Hepatocyte (in vitro differentiated cells): ENCODE data around the gene DHX8.

Source experiments
- CTCF ChIP-seq: fragments of 200-600 bp; sonication (generic); IDR thresholded peaks from 2 replicates; pipeline ENCODE4 v1.5.1; 2016; ENCODE audit warnings: antibody characterized with exemption, mild to moderate bottlenecking; ENCODE audit not compliant: poor library complexity
- EZH2phosphoT487 ChIP-seq: fragments of 200-600 bp; sonication (generic); IDR thresholded peaks from one replicate; pipeline ENCODE4 v1.6.1; 2018; ENCODE audit warnings: antibody characterized with exemption, mild to moderate bottlenecking, low read depth, moderate library complexity; ENCODE audit not compliant: unreplicated experiment, severe bottlenecking

GRCh38 chr17:43556292-43556691 lies 72.5 kb downstream of the DHX8 start:
- no peak for TF ChIP-seq CTCF
- no peak for TF ChIP-seq EZH2phosphoT487
